ENCODE data around the gene PSMB1. TPM values are rescaled to one million over a fixed set of nuclear protein-coding genes. Genes with fewer than 3 reads are reported as not detected.

PSMB1 gene
- total RNA-seq, 4 donors from 2014 or later: 227 to 320 (median 275) TPM

DNA sequence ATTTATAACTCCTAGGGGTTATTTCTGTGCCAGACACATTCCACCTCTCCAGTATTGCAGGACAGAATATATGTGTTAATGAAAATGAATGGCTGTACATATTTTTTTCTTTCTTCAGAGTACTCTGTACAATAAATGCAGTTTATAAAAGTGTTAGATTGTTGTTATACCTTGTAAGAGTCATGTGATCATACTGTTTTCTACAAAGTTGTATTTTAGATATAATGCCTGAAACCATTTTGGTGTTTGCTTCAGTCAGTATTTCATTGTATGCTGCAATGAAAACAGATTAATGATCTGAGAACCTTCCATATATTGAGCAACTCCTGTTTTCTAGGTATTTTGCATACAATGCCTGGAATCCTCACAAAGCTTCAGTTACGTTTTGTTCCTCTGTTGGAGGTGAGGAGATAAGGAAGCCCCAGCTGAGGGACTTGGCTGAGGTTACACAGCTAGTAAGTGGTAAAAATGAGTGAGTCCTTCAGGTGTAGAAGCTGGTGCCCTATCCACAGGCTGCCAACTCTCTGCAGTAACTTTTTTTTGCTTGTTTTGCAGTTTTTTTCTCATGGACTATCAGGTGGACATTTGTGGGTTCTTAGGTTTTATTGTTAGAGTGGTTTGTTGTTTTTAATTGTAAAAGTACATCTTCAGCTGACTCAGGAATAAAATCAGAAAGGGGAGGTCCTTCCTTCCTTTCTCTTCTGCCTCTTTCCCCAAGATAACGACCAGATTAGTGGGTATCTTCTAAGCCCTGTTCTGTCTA is 19.8 kb upstream of the PSMB1 start:
- Histone ChIP-seq H3K36me3 (peaks cover 37 to 54% of the 10 kb centered on the region in 2 donors), H3K4me1 (no peaks in the 10 kb centered on the region)

DNA sequence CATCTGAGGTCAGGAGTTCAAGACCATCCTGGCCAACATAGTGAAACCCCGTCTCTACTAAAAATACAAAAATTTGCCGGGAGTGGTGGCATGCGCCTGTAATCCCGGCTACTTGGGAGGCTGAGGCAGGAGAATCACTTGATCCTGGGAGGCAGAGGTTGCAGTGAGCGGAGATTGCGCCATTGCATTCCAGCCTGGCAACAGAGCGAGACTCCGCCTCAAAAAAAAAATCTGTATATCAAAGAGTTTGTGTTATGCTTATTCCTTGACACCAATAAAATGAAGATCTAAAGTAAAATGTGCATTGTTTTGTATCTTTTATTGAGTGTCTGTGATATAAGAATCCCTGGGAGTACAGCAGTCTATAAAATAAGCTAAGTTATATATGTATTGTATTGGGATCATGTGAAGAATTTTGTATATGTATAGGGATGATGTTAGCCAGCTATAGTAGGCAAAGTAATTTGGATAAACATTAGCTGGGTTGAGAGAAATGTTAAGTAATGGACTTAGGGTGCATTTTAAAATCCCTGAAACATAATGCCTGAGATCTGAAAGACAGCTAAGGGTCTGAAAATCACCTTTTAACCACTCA is 11.9 kb upstream of the PSMB1 start:
- no peak overlapping the region for H3K27ac ChIP-seq
- H3K9me3 ChIP-seq: no peaks in the 10 kb centered on the region
- no peak overlapping the region for H3K4me3 ChIP-seq (replicated peaks in 1 of 3)
- TF ChIP-seq, protein P1, sequence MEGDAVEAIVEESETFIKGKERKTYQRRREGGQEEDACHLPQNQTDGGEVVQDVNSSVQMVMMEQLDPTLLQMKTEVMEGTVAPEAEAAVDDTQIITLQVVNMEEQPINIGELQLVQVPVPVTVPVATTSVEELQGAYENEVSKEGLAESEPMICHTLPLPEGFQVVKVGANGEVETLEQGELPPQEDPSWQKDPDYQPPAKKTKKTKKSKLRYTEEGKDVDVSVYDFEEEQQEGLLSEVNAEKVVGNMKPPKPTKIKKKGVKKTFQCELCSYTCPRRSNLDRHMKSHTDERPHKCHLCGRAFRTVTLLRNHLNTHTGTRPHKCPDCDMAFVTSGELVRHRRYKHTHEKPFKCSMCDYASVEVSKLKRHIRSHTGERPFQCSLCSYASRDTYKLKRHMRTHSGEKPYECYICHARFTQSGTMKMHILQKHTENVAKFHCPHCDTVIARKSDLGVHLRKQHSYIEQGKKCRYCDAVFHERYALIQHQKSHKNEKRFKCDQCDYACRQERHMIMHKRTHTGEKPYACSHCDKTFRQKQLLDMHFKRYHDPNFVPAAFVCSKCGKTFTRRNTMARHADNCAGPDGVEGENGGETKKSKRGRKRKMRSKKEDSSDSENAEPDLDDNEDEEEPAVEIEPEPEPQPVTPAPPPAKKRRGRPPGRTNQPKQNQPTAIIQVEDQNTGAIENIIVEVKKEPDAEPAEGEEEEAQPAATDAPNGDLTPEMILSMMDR (IDR thresholded peaks at IDR 0.05): no peak
- TF ChIP-seq POLR2A (IDR thresholded peaks at IDR 0.05): no peak
- intact Hi-C loops (cut with DNase I): no loop called here
- H3K27me3 ChIP-seq: no peaks in the 10 kb centered on the region
- WGBS, 2 donors: 98 to 100% methylated on average over 8 of the region's 8 CpGs
- no peaks in the 10 kb centered on the region for H3K4me1 ChIP-seq
- peaks cover 23 to 34% of the 10 kb centered on the region in 2 donors for H3K36me3 ChIP-seq
- DNase-seq: no peak

More for the DNA sequence above, 19.8 kb upstream of the PSMB1 start:
- no peak overlapping the region for H3K4me3 ChIP-seq (replicated peaks in 1 of 3)
- WGBS, 2 donors: 82 to 85% methylated on average over 2 of the region's 2 CpGs
- no peak overlapping the region for H3K27ac ChIP-seq
- TF ChIP-seq, protein P1 (IDR thresholded peaks at IDR 0.05): no peak
- no peak for TF ChIP-seq POLR2A (IDR thresholded peaks at IDR 0.05)
- intact Hi-C loops (cut with DNase I): no loop called here
- DNase-seq: no peak
- H3K27me3 ChIP-seq: no peaks in the 10 kb centered on the region
- no peaks in the 10 kb centered on the region for H3K9me3 ChIP-seq

DNA sequence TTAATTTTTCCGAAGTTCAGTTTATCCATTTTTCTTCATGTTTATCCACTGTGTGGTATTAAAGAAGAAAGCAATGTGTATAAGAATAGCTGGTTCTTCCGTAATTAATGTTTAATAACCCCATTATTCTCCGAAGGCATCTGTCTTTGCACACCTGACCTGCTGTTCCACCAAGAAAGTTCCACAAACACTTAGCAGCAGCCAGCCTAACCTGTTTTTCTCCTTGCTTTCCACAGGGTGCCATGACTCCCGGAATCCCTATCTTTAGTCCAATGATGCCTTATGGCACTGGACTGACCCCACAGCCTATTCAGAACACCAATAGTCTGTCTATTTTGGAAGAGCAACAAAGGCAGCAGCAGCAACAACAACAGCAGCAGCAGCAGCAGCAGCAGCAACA is 8.4 kb upstream of the PSMB1 start:
- DNase-seq: no peak
- H3K36me3 ChIP-seq: peaks cover 8 to 17% of the 10 kb centered on the region in 2 donors
- no peak overlapping the region for H3K27ac ChIP-seq
- 93 to 95% methylated on average over 4 of the region's 4 CpGs for WGBS, 2 donors
- TF ChIP-seq, protein P1 (IDR thresholded peaks at IDR 0.05): no peak
- no peak for TF ChIP-seq POLR2A (IDR thresholded peaks at IDR 0.05)
- H3K27me3 ChIP-seq: no peaks in the 10 kb centered on the region
- no peaks in the 10 kb centered on the region for H3K4me1 ChIP-seq
- intact Hi-C loops (cut with DNase I): no loop called here
- no peaks in the 10 kb centered on the region for H3K9me3 ChIP-seq
- H3K4me3 ChIP-seq (replicated peaks in 1 of 3): no peak overlapping the region

DNA sequence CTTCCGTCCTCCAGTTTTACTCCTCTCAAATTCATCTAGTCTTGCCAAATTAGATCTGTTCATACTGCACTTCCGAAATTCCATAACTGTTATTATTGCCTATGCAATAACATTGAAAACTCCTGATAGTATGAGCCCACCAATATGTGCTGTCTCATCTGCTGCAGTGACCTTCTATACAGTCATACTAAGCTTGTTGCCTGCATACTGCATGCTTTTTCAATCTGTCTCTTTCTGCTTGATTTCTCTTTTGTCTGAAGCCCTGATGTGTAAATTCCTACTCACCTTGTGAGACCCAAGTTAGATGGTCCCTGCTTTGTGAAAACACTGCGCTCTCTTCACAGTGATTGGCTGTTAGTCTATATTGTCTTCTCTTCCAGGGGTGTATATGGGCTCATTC is 2.2 kb upstream of the PSMB1 start:
- WGBS, 2 donors: 60 to 61% methylated on average over 3 of the region's 3 CpGs
- TF ChIP-seq, protein P1 (IDR thresholded peaks at IDR 0.05): no peak
- no peak for TF ChIP-seq POLR2A (IDR thresholded peaks at IDR 0.05)
- H3K4me1 ChIP-seq: peaks cover 17 to 23% of the 10 kb centered on the region in 2 donors
- no peak overlapping the region for H3K27ac ChIP-seq
- no peaks in the 10 kb centered on the region for H3K9me3 ChIP-seq
- peak overlapping the region in 1 of 3 donors; percentile 53 for H3K4me3 ChIP-seq (replicated peaks in 1 of 3)
- H3K27me3 ChIP-seq: no peaks in the 10 kb centered on the region
- no peaks in the 10 kb centered on the region for H3K36me3 ChIP-seq
- intact Hi-C loops (cut with DNase I): loop anchor here (5.0 kb wide), 1 partner anchor 803 kb away; the partner anchor contains the start of genes DYNLT2 and ERMARD
- DNase-seq: no peak

DNA sequence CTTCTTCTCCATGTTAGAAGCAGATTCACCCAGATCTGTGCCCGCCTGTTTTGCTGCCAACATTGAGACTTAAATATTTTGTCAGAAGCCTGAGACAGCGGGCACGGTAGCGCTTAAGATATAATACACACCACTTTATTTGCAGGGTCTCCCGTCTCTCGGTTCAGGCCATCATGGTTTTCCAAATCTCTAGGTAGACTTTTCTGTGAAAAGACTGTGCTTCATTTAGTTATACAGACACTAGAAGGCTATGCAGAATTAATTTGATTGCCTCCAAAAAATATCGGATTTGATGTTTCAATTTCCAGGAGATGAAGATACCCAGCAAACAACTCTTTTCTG is 1.7 kb upstream of the PSMB1 start:
- H3K4me3 ChIP-seq (replicated peaks in 1 of 3): peak overlapping the region; percentile 53 to 93 (median 79)
- peaks cover 23% of the 10 kb centered on the region in 2 donors for H3K4me1 ChIP-seq
- DNase-seq: no peak
- intact Hi-C loops (cut with DNase I): loop anchor here (5.0 kb wide), 1 partner anchor 802 kb away; the partner anchor contains the start of genes DYNLT2 and ERMARD
- H3K9me3 ChIP-seq: no peaks in the 10 kb centered on the region
- TF ChIP-seq POLR2A (IDR thresholded peaks at IDR 0.05): no peak
- TF ChIP-seq, protein P1 (IDR thresholded peaks at IDR 0.05): no peak
- 2 to 3% methylated on average over 7 of the region's 7 CpGs for WGBS, 2 donors
- no peaks in the 10 kb centered on the region for H3K36me3 ChIP-seq
- H3K27ac ChIP-seq: peak overlapping the region in 1 of 3 donors; percentile 77
- no peaks in the 10 kb centered on the region for H3K27me3 ChIP-seq
